Heart left ventricle (tissue), 13 donors: ENCODE measurements around the gene EOMES.

Source experiments
- POLR2A ChIP-seq, 2 donors: fragments of 450-650 bp; IDR thresholded peaks; one replicate each; pipeline ENCODE4 v1.6.1; 2017; ENCODE audit warnings: antibody characterized with exemption in 2 of 2, mild to moderate bottlenecking in 2 of 2, moderate library complexity in 2 of 2
- TF ChIP-seq, protein P1 (sequence below), 12 donors: fragments of 200-600 bp; sonication (generic) in 4 of 12; IDR thresholded peaks; one replicate each; pipeline versions ENCODE4 v1.5.0 to v1.8.0; 2018 to 2022; ENCODE audit warnings: antibody characterized with exemption in 12 of 12, mild to moderate bottlenecking in 5 of 12
- donor health status: ischemic (EF 13 %, LVEDD 7.1; RV severe dilation, severe dysfunction).
- donor health status: DM: no; HTN: yes; CAD: no.
- donor health status: DM: no; HTN: no; CAD: no.
- donor health status: ischemic (EF 25% LVEDD 6.9; RV normal size, moderate dysfunction).
- donor health status: ischemic (EF 25% LVEDD 5.7; RV mildly dilated, moderate dysfunction).
- donor health status: ischemic (EF 35%, LVEDD 5.7; RV mildly dilated, moderate dysfunction).
- donor health status: nonischemic (EF 11% LVEDD 7.7; RV severe dilation, severe dysfunction).
- donor health status: DM: yes; HTN: yes; CAD: no.
- donor health status: PGD.
- donor health status: ischemic (EF 29% LVEDD 5.4; RV normal size, mild dysfunction).
- donor health status: nonischemic (EF 23%, LVEDD 6.1; RV moderate dilation, normal function).

DNA sequence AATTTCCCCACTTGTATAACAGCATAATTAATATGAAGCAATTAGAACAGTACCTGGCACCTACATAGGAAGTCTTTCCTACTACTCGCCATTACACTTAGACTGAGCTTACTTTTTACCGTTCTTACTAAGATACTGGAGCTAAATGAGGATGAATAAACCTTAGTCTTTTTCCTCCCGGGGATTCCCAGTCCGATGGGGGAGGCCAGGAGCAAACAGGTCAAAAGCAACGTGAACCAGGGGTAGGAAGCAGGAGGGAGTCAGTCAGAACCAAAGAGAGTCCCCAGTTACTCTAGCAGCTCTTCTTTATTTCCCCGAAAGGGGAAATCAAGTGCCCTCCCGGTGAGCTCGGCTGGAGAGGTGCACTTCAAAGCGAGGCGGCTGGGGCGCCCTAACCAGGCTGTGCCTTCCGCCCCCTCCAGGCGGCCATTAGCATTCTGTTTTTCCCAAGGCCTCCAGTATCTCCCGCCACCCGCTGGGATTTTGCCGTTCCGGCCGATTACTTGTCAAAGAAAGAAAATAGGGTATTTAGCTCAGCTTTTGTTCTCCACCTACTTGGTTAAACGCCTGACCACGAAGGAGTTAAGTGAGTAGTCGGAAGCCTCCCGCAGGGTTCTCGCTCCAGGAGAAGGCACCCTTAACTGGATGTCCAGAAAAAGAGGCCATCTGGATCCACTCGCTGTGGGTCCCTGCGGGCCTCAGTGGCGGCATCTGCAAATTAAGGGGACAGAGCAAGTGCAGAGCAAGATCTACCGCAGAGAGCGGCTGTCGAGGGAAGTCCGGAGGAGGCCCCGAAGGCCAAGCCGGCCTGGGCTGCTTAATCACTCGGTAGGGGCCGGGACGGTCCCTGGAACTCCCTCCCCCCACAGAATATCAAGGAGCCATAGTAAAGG is 6.3 kb upstream of the EOMES start:
- TF ChIP-seq, protein P1, sequence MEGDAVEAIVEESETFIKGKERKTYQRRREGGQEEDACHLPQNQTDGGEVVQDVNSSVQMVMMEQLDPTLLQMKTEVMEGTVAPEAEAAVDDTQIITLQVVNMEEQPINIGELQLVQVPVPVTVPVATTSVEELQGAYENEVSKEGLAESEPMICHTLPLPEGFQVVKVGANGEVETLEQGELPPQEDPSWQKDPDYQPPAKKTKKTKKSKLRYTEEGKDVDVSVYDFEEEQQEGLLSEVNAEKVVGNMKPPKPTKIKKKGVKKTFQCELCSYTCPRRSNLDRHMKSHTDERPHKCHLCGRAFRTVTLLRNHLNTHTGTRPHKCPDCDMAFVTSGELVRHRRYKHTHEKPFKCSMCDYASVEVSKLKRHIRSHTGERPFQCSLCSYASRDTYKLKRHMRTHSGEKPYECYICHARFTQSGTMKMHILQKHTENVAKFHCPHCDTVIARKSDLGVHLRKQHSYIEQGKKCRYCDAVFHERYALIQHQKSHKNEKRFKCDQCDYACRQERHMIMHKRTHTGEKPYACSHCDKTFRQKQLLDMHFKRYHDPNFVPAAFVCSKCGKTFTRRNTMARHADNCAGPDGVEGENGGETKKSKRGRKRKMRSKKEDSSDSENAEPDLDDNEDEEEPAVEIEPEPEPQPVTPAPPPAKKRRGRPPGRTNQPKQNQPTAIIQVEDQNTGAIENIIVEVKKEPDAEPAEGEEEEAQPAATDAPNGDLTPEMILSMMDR (IDR thresholded peaks at IDR 0.05): peak in 3 of 12 donors; percentile 13 to 20 (median 18)
- no peak for TF ChIP-seq POLR2A (IDR thresholded peaks at IDR 0.05)
